ENCODE data around the gene ENKUR. TPM values are rescaled to one million over a fixed set of nuclear protein-coding genes. Genes with fewer than 3 reads are reported as not detected.

ENKUR gene
- total RNA-seq, 1 experiment from 2014 or later, result not detected

GRCh38 chr10:24998044-24998443 is 17.9 kb downstream of the ENKUR start:
- ATAC-seq, result no peak
- ChIA-PET POLR2A (ENCODE audit: unreplicated experiment) (no interaction called here), CTCF (interaction anchor here (0.7 kb wide), 1 partner anchor 236 kb away, joined by 3 read pairs; no protein-coding TSS in a partner anchor)
- intact Hi-C loops (cut with micrococcal nuclease), result no loop called here
- H2AFZ ChIP-seq (ENCODE audit: low read length), result no peak overlapping the region
- no peaks in the 10 kb centered on the region for H3K79me2 ChIP-seq (ENCODE audit: low read length)
- no peaks in the 10 kb centered on the region for H3F3A ChIP-seq (ENCODE audit: low read length, unreplicated experiment)
- H3K4me2 ChIP-seq (ENCODE audit: low read length), result no peak overlapping the region
- H3K9me3 ChIP-seq (ENCODE audit: low read length), result no peaks in the 10 kb centered on the region
- no peak for DNase-seq
- H3K9me2 ChIP-seq (replicated peaks; ENCODE audit: low read length), result no peaks in the 10 kb centered on the region
- TF ChIP-seq EZH2 (IDR thresholded peaks at IDR 0.05; ENCODE audit: low read length, unreplicated experiment) (no peak), EZH2phosphoT487 (IDR thresholded peaks at IDR 0.05; ENCODE audit: borderline replicate concordance, low read length) (no peak), CTCF (conservative IDR thresholded peaks at IDR 0.05; ENCODE audit: low read depth, low read length) (no peak)
- H3K9ac ChIP-seq (ENCODE audit: low read length), result no peak overlapping the region
- H4K20me1 ChIP-seq (ENCODE audit: low read length), result no peaks in the 10 kb centered on the region
- BruUV-seq (replicated peaks), result no TSS peak
- no peak overlapping the region for H3K4me3 ChIP-seq (ENCODE audit: low read length)
- H3K36me3 ChIP-seq (ENCODE audit: low read depth, low read length), result no peaks in the 10 kb centered on the region
- no peaks in the 10 kb centered on the region for H3K27me3 ChIP-seq (ENCODE audit: low read length)
- no peaks in the 10 kb centered on the region for H3K4me1 ChIP-seq (ENCODE audit: insufficient read depth, low read length)
- H3K27ac ChIP-seq (ENCODE audit: low read length), result no peak overlapping the region

GRCh38 chr10:24995072-24995471 is 20.9 kb downstream of the ENKUR start:
- ATAC-seq (no peak), DNase-seq (no peak)
- ChIA-PET CTCF (no interaction called here), POLR2A (ENCODE audit: unreplicated experiment) (no interaction called here)
- Histone ChIP-seq H3K27me3 (ENCODE audit: low read length) (no peaks in the 10 kb centered on the region), H3K9me2 (replicated peaks; ENCODE audit: low read length) (no peaks in the 10 kb centered on the region), H3K4me3 (ENCODE audit: low read length) (no peak overlapping the region), H3K9me3 (ENCODE audit: low read length) (no peaks in the 10 kb centered on the region), H3K4me2 (ENCODE audit: low read length) (no peak overlapping the region), H3K27ac (ENCODE audit: low read length) (no peak overlapping the region), H3K36me3 (ENCODE audit: low read depth, low read length) (no peaks in the 10 kb centered on the region), H3K4me1 (ENCODE audit: insufficient read depth, low read length) (0 out of 2 replicates have a peak, but pooled peaks cover 2% of the 10 kb centered on the region), H3K9ac (ENCODE audit: low read length) (no peak overlapping the region), H2AFZ (ENCODE audit: low read length) (no peak overlapping the region), H4K20me1 (ENCODE audit: low read length) (no peaks in the 10 kb centered on the region), H3F3A (ENCODE audit: low read length, unreplicated experiment) (no peaks in the 10 kb centered on the region), H3K79me2 (ENCODE audit: low read length) (no peaks in the 10 kb centered on the region)
- BruUV-seq (replicated peaks), result no TSS peak
- TF ChIP-seq CTCF (conservative IDR thresholded peaks at IDR 0.05; ENCODE audit: low read depth, low read length) (no peak), EZH2 (IDR thresholded peaks at IDR 0.05; ENCODE audit: low read length, unreplicated experiment) (no peak), EZH2phosphoT487 (IDR thresholded peaks at IDR 0.05; ENCODE audit: borderline replicate concordance, low read length) (no peak)
- intact Hi-C loops (cut with micrococcal nuclease), result no loop called here

- CTCF ChIA-PET, result no interaction called here
- H3K27ac ChIP-seq (ENCODE audit: low read length), result no peak overlapping the region
- H3K27me3 ChIP-seq (ENCODE audit: low read length), result no peaks in the 10 kb centered on the region
- H3K9ac ChIP-seq (ENCODE audit: low read length), result no peak overlapping the region
- H3K4me3 ChIP-seq (ENCODE audit: low read length), result no peak overlapping the region
- no TSS peak for BruUV-seq (replicated peaks)
- H2AFZ ChIP-seq (ENCODE audit: low read length), result no peak overlapping the region
- no peaks in the 10 kb centered on the region for H3K9me2 ChIP-seq (replicated peaks; ENCODE audit: low read length)
- 0 out of 2 replicates have a peak, but pooled peaks cover 8% of the 10 kb centered on the region for H3K4me1 ChIP-seq (ENCODE audit: insufficient read depth, low read length)
- no peaks in the 10 kb centered on the region for H3K79me2 ChIP-seq (ENCODE audit: low read length)
- no peaks in the 10 kb centered on the region for H3K36me3 ChIP-seq (ENCODE audit: low read depth, low read length)
- intact Hi-C loops (cut with micrococcal nuclease), result no loop called here
- no peak for ATAC-seq
- no peaks in the 10 kb centered on the region for H4K20me1 ChIP-seq (ENCODE audit: low read length)
- H3F3A ChIP-seq (ENCODE audit: low read length, unreplicated experiment), result no peaks in the 10 kb centered on the region
- POLR2A ChIA-PET (ENCODE audit: unreplicated experiment), result no interaction called here
- DNase-seq, result no peak
- no peak overlapping the region for H3K4me2 ChIP-seq (ENCODE audit: low read length)
- no peaks in the 10 kb centered on the region for H3K9me3 ChIP-seq (ENCODE audit: low read length)
- TF ChIP-seq EZH2phosphoT487 (IDR thresholded peaks at IDR 0.05; ENCODE audit: borderline replicate concordance, low read length) (no peak), EZH2 (IDR thresholded peaks at IDR 0.05; ENCODE audit: low read length, unreplicated experiment) (no peak), CTCF (conservative IDR thresholded peaks at IDR 0.05; ENCODE audit: low read depth, low read length) (no peak)
Measured at GRCh38 chr10:24993237-24993958, 22.6 kb downstream of the ENKUR start.

Measured in PC-3 (cell line).